HG03575 (cell line): ENCODE data around the gene NBAS.

ENCODE experiments used
- ATAC-seq: cut with Tn5 transposase; IDR thresholded peaks from one replicate; pipeline ENCODE4 v1.9.1; 2021; ENCODE audit not compliant: unreplicated experiment, insufficient number of reproducible peaks, low FRiP score; ENCODE audit errors: extremely low read depth

Gene NBAS

DNA sequence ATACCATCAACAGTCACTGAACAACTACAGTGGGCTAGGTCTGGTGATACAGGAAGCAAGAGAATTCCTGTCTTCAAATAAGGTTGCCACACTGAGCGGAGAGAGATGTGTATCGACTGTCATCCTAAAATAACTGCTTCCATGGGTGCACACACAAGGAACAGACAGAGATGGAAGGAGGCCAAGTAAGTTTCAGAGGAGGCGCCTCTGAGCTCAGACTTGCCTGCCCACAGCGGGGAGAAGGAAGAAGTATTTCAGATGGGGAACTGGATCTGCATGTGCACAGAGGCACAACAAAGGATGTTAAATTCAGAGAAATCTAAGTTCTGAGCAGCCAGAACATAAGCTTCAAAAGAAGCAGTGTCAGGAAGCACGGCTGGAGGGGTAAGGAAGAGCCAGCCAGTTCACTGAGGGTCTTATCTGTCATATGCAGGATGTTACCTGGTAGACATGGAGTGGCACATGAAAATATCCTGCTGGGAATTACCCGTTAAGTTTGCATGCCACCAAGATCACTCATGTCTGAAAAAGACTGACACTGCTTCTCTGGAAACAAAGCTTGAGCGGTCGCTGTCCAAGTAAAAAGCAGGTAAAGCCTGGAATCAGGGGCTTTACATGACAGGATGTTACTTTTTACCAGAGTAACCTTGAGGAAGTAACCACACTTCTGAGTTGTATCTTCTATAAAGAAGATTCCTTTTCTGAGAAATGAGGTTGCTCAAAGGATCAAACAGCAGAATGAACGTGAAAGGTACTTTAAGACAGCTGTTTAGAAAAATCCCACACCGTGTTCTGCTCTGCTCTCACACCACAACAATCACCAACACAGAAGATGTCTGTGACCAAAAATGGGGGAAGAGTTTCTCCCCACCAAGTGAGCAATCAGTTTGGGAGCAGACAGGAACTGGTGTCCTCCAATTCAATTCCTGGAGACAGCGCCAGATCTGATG is 260.2 kb downstream of the NBAS start:
- no peak for ATAC-seq

DNA sequence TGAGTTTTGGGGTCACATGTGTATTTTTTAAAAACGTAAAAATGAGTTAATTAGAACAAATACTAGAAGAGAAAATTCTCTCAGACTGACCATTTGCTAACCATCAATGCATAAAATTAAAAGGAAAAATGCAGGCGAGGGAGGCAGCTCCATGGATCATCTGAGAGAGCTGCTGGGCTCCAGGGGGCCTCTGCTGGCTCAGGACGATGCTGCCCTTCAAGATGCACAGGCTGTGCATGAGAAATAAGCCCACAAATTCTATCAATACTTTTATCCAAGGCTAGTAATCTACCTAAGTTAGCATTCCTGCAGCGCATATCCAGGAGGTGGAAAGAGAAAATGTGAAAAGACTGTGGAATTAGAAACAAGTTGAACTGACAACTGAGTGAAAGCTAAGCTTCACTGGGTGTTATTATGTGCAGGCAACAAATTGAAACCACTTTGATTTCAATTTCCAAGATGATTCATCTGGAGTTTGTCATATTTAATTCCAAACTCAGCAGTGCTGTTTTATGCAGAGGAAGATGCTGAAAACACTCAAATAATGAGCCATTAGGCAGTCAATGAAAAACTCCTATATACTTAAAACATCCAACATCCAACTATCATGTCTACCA is 261.1 kb downstream of the NBAS start:
- ATAC-seq: no peak

DNA sequence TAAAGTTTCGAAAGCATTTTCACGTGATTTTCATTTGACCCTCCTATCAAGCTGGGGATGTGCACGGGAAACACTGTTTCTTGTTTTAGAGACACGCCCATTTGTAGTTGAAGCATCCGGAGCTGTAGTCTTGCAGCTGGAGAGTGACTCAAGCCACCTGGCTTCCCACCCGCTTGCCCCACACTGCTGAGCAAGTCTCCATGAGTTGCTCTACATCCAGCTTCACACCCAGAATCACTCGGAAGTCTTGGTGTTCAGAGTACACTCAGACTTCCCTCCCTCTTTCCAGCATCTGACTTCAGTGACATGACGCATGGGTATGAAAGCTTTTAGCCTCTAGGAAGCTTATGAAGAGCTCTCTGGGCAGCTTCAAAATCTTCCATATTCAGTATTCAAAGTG is 262.4 kb downstream of the NBAS start:
- ATAC-seq: no peak

GRCh38 chr2:15293262-15293937 is 267.7 kb downstream of the NBAS start:
- ATAC-seq: no peak

DNA sequence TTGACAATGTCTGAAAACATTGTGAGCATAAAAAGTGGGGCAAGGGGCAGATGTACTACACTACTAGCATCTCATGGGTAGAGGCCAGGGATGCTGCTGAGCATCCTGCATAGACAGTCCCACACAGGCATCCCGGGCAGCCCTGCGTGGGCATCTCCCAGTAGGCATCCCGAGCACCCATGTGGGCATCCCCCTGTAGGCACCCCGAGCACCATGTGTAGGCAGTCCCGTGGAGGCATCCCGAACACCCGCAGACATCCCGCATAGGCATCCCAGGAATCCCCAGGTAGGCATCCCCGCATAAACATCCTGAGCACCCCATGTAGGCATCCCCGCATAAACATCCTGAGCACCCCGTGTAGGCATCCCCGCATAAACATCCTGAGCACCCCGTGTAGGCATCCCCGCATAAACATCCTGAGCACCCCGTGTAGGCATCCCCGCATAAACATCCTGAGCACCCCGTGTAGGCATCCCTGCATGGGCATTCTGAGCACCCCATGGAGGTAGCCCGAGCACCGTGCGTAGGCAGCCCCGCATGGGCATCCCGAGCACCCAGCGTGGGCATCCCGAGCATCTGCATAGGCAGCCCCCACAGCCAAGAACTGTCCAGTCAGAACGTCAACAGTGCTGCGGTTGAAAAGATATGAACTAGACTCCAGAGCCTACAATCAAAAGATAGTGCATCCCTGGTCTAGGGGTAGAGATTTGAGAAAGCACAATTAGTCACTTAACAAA is 273.5 kb downstream of the NBAS start:
- no peak for ATAC-seq

- no peak for ATAC-seq
These were observed 276.5 kb downstream of the NBAS start for GRCh38 chr2:15284614-15285013.

- no peak for ATAC-seq
These were observed 279.5 kb downstream of the NBAS start for GRCh38 chr2:15281681-15282080.

DNA sequence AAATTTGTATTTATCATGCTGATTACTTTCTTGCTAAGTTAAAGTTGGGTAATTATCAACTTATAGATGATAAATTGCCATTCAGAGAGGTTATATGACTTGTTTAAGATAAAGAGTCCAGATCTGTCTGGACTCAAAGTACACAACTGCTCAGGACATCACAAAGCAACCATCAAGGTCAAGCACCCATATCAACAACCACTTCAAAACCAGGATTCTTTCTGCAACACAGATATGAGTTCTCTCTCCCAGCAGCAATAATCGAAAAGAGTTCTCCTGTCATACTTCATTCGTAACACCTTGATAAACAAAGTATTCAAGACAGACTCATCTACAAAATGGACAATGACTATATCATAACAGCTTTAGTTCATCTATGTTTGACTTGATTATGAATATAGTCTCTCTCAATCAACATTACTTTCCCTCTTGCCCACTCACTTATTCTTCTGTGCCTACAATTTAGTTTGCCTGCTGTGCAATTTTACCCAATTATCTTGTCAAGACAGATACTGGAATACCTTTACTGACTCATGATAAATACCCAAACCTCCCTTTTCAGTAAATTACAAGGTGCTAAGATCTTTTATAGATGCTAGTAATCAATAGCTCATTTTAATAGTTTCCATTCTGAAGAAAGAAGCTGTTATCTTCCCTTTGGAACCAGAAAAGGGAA is 281.8 kb downstream of the NBAS start:
- no peak for ATAC-seq

GRCh38 chr2:15278296-15278695 is 282.8 kb downstream of the NBAS start:
- no peak for ATAC-seq

GRCh38 chr2:15275346-15275745 is 285.8 kb downstream of the NBAS start:
- ATAC-seq: no peak

DNA sequence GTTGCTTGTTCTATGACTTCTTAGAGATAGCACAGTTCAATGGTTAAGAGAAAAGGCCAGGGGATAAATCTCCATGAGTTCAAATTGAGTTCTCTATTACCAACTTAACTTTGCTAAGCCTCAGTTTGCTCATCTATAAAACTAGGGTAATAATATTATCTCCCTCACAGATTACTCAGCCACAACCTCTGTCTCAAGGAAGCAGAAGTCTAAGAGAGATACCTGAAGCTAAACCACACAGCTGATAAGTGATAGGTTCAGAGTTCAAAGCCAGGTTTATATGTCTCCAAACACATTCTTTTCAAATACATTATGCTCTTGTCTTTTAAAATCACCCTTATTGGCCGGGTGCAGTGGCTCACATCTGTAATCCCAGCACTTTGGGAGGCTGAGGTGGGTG is 287.7 kb downstream of the NBAS start:
- ATAC-seq: no peak

- no peak for ATAC-seq
These were observed 288.2 kb downstream of the NBAS start for GRCh38 chr2:15272942-15273341.

DNA sequence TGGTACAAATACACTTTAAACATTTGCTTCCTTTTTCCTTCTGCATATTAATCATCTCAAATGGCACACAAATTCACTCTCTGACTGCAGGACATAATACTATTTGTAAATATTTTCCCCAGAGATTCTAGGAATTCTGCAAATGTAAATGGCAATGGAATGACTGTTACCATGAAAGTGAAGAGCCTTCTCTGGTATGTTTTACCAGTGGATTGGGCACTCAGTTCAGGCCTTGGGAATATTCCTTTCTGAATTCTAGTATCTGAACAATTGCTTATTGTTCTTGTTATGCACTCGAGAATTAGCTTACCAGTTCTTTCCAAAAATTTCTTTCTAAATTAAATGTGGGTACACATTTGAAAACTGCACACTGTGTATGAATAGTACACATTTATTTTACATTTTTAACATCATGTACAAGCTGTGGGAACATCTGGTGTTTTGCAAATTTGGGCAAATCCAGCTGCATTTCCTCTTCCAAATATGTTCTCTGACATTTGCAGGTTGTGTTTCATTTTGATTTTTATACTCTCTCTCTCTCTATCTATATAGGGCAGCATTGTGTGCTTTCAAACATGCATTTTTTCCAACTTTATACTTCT is 289.1 kb downstream of the NBAS start:
- ATAC-seq: no peak

GRCh38 chr2:15271276-15271675 is 289.9 kb downstream of the NBAS start:
- ATAC-seq: no peak

DNA sequence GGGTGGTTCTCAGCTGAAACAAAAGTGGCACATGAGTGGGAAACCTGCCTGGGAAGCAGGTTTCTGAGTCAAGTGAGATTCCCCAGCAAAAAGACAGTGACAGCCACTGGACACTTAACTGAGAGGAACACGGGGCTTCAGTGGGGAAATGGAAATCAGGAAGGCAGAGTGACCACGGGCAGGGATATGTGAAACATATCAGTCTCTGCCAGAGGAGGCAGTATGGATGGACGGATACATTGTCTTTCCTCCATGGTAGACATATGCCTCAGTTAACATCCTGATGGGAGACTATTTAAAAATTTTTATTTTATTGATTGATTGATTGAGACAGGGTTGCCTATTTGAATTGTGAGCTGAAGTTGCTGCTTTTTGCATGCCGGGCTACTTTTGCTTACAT is 292.1 kb downstream of the NBAS start:
- ATAC-seq: no peak

- no peak for ATAC-seq
These were observed 295.2 kb downstream of the NBAS start for GRCh38 chr2:15265889-15266288.

- no peak for ATAC-seq
These were observed 297.0 kb downstream of the NBAS start for GRCh38 chr2:15263976-15264685.

DNA sequence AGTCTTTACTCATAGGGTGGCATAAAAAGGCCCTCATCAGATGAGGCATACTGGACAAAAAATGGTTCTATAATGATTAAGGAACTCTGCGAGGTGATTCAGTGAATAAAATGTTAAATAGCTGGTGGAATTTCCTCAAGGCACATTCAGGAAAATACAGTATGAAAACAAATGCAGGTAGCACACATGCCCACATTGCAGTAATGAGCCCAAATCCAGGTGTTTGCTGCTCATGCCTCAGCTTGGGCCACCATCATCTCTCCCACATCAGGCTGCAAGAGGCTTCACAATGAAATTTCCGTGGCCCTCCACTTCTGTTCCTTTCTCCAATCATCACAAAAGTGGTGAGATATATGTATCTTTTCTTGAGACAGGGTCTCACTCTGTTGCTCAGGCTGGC is 298.3 kb downstream of the NBAS start:
- ATAC-seq: no peak
